ENCODE measurements around the gene RICTOR. TPM values are rescaled to one million over a fixed set of nuclear protein-coding genes. Genes with fewer than 3 reads are reported as not detected.

RICTOR gene
- 10 to 100 TPM; 42.7 to 51.0 TPM for total RNA-seq

GRCh38 chr5:39074017-39074814 is at the start of gene RICTOR:
Gene RICTOR (minus strand): TSS chr5:39074399. CDS start chr5:39074377, 22 bp downstream.
- Mint-ChIP-seq H3K36me3 (no peaks in the 10 kb centered on the region), H3K9me3 (no peaks in the 10 kb centered on the region), H3K27ac (peak within 1 kb of the TSS; percentile 83 to 96), H3K4me1 (ENCODE audit: low read depth in 2 of 2) (peaks cover 25 to 33% of the 10 kb centered on the region in 2 donors), H3K4me3 (peak within 1 kb of the TSS; percentile 74), H3K27me3 (peaks cover 0 to 7% of the 10 kb centered on the region in 2 donors)
- peak; percentile 90 to 95 for ATAC-seq
- peak; percentile 96 for DNase-seq (ENCODE audit: low spot score)

DNA sequence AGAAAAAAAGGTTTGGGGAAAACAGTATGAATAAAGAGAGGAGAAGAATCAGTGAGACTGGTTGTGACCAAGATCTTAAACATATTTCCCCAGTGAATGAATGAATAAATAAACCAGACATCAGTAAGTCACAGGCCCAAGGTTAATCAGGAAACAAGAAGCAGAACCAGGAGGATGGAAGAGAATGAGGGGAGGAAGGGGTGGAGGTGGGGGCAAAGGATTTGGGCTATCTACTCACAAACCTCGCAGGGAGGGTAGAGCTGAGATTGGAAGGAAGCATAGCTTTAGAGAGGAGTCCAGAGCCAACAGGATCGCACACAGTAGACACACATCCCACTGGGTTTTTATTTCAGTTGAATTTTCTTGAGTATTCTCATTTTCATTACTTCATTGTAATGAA is 47.7 kb upstream of the RICTOR start:
- Mint-ChIP-seq H3K9me3 (no peaks in the 10 kb centered on the region), H3K36me3 (peaks cover 13% of the 10 kb centered on the region)
- ATAC-seq, result no peak

DNA sequence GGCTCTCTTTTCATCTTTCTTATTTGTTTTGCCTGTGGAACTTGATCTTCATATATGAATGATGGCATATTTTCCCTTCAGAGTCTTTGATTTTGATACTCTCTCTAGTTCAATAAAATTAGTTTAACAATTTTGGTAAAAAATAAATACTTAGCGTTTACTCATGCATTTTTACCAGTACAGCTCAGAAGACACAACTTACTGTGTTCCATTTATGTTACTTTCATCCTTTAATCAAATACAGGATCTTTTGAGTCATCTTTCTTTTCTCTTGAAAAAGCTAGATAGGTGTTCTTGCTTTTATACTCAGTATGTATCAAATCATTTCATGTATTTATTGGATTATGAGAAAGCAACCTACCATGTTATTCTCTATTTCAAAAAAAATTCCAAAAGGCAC is 47.1 kb upstream of the RICTOR start:
- DNase-seq (ENCODE audit: low spot score) (no peak), ATAC-seq (no peak)
- H3K27ac Mint-ChIP-seq, result peak overlapping the region; percentile 59 to 64
- H3K4me3 Mint-ChIP-seq, result no peak overlapping the region
- H3K4me1 Mint-ChIP-seq (ENCODE audit: low read depth in 2 of 2), result peaks cover 3 to 19% of the 10 kb centered on the region in 2 donors
- H3K9me3 Mint-ChIP-seq, result no peaks in the 10 kb centered on the region
- H3K36me3 Mint-ChIP-seq, result peaks cover 13% of the 10 kb centered on the region
- H3K27me3 Mint-ChIP-seq, result no peaks in the 10 kb centered on the region

More for the DNA sequence above, 47.7 kb upstream of the RICTOR start:
- H3K27ac Mint-ChIP-seq, result peak overlapping the region; percentile 59 to 64
- H3K4me3 Mint-ChIP-seq, result no peak overlapping the region
- no peak for DNase-seq (ENCODE audit: low spot score)
- no peaks in the 10 kb centered on the region for H3K27me3 Mint-ChIP-seq
- peaks cover 3 to 14% of the 10 kb centered on the region in 2 donors for H3K4me1 Mint-ChIP-seq (ENCODE audit: low read depth in 2 of 2)

GRCh38 chr5:39120052-39120420 is 45.8 kb upstream of the RICTOR start:
- peaks cover 6 to 26% of the 10 kb centered on the region in 2 donors for H3K4me1 Mint-ChIP-seq (ENCODE audit: low read depth in 2 of 2)
- H3K27ac Mint-ChIP-seq, result no peak overlapping the region
- DNase-seq (ENCODE audit: low spot score) (no peak), ATAC-seq (no peak)
- H3K4me3 Mint-ChIP-seq, result no peak overlapping the region
- peaks cover 17% of the 10 kb centered on the region for H3K36me3 Mint-ChIP-seq
- H3K9me3 Mint-ChIP-seq, result no peaks in the 10 kb centered on the region
- H3K27me3 Mint-ChIP-seq, result no peaks in the 10 kb centered on the region

GRCh38 chr5:39119404-39120051 is 45.3 kb upstream of the RICTOR start:
- H3K27ac Mint-ChIP-seq, result no peak overlapping the region

GRCh38 chr5:39118638-39119037 is 44.4 kb upstream of the RICTOR start:
- H3K27me3 Mint-ChIP-seq, result no peaks in the 10 kb centered on the region
- H3K4me3 Mint-ChIP-seq, result no peak overlapping the region
- H3K27ac Mint-ChIP-seq, result no peak overlapping the region
- no peak for DNase-seq (ENCODE audit: low spot score)
- peaks cover 6 to 26% of the 10 kb centered on the region in 2 donors for H3K4me1 Mint-ChIP-seq (ENCODE audit: low read depth in 2 of 2)
- no peak for ATAC-seq
- H3K36me3 Mint-ChIP-seq, result peaks cover 17% of the 10 kb centered on the region
- H3K9me3 Mint-ChIP-seq, result no peaks in the 10 kb centered on the region

More at GRCh38 chr5:39119404-39120051, 45.3 kb upstream of the RICTOR start:
- DNase-seq (ENCODE audit: low spot score), result no peak
- Mint-ChIP-seq H3K27me3 (no peaks in the 10 kb centered on the region), H3K4me3 (no peak overlapping the region), H3K9me3 (no peaks in the 10 kb centered on the region), H3K4me1 (ENCODE audit: low read depth in 2 of 2) (peaks cover 6 to 26% of the 10 kb centered on the region in 2 donors), H3K36me3 (peaks cover 17% of the 10 kb centered on the region)
- ATAC-seq, result no peak

DNA sequence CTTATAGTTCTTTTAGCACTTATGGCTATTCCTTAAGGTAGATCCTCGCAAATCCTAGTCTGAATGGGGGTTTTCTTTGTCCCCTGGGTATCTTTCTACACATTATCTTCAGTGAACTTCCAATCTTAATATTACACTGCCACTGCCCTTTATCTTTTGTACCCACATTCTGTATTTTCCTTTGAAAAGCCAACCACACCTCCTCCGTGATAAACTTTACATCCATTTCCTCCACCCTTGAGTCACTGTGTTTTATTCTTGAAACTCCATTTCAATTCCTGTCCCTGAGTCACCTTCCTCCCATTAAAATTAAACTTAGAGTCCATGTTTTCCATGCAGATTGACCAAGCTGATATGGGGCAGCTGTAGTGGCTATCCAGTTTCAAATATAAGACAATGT is 43.2 kb upstream of the RICTOR start:
- Mint-ChIP-seq H3K27me3 (no peaks in the 10 kb centered on the region), H3K4me1 (ENCODE audit: low read depth in 2 of 2) (peaks cover 6 to 26% of the 10 kb centered on the region in 2 donors), H3K36me3 (peaks cover 17% of the 10 kb centered on the region), H3K27ac (peak overlapping the region; percentile 19 to 74), H3K9me3 (no peaks in the 10 kb centered on the region), H3K4me3 (no peak overlapping the region)
- DNase-seq (ENCODE audit: low spot score) (no peak), ATAC-seq (no peak)

DNA sequence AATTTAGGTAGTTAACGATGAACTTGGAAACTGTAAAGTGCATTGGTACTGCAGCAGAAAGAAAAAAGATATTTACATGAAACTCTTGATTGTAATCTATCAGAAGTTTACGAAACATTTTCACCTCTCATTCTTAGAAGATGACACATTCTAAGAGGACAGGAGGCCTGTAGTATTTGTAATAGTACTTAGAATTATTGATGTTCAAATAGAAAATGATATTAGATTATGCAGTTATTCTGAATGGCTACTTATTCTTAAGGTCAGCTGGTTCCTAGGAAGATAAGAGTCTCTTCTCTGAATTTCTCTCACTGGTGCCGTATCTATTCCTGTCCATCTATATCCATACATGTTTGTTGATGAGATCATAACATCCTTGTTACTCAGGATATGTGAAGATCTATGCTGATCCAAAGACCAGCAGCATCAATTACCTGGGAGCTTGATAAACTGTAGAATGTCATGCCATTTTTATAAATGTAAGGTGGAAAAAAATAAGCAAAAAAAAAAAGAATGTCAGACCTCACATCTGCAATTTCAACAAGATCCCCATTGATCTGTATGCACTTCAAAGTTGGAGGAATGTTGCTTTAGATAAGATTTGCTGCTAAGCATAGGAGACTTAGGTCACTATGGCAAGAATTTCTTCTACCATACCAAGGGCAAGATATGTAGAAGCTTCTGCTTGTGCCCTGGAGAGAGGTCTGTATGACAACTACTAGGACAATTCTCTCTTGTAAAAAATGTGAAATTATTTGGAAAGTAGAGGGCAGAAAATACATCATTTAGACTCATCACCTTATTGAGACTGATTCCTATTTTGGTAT is 42.4 kb upstream of the RICTOR start:
- Mint-ChIP-seq H3K27ac (peak overlapping the region; percentile 15 to 74), H3K4me3 (peak overlapping the region; percentile 51), H3K36me3 (peaks cover 11% of the 10 kb centered on the region), H3K27me3 (no peaks in the 10 kb centered on the region), H3K4me1 (ENCODE audit: low read depth in 2 of 2) (peaks cover 2 to 21% of the 10 kb centered on the region in 2 donors), H3K9me3 (no peaks in the 10 kb centered on the region)
- ATAC-seq (peak in 1 of 2 donors; percentile 56), DNase-seq (ENCODE audit: low spot score) (no peak)

GRCh38 chr5:39115644-39116343 is 41.6 kb upstream of the RICTOR start:
- DNase-seq (ENCODE audit: low spot score) (no peak), ATAC-seq (no peak)
- H3K36me3 Mint-ChIP-seq, result peaks cover 11% of the 10 kb centered on the region
- H3K4me1 Mint-ChIP-seq (ENCODE audit: low read depth in 2 of 2), result peaks cover 2 to 21% of the 10 kb centered on the region in 2 donors
- H3K4me3 Mint-ChIP-seq, result peak overlapping the region; percentile 51
- no peaks in the 10 kb centered on the region for H3K27me3 Mint-ChIP-seq
- H3K27ac Mint-ChIP-seq, result peak overlapping the region; percentile 15 to 74
- H3K9me3 Mint-ChIP-seq, result no peaks in the 10 kb centered on the region

GRCh38 chr5:39114155-39114554 is 40.0 kb upstream of the RICTOR start:
- ATAC-seq (no peak), DNase-seq (ENCODE audit: low spot score) (no peak)
- Mint-ChIP-seq H3K4me3 (no peak overlapping the region), H3K4me1 (ENCODE audit: low read depth in 2 of 2) (peaks cover 2 to 21% of the 10 kb centered on the region in 2 donors), H3K36me3 (peaks cover 11% of the 10 kb centered on the region), H3K9me3 (no peaks in the 10 kb centered on the region), H3K27ac (peak overlapping the region; percentile 3 to 36), H3K27me3 (no peaks in the 10 kb centered on the region)

- peaks cover 11% of the 10 kb centered on the region for H3K36me3 Mint-ChIP-seq
- peaks cover 2 to 21% of the 10 kb centered on the region in 2 donors for H3K4me1 Mint-ChIP-seq (ENCODE audit: low read depth in 2 of 2)
- ATAC-seq, result no peak
- H3K4me3 Mint-ChIP-seq, result no peak overlapping the region
- H3K27ac Mint-ChIP-seq, result no peak overlapping the region
- H3K9me3 Mint-ChIP-seq, result no peaks in the 10 kb centered on the region
- no peaks in the 10 kb centered on the region for H3K27me3 Mint-ChIP-seq
- DNase-seq (ENCODE audit: low spot score), result no peak
These were observed 39.3 kb upstream of the RICTOR start for GRCh38 chr5:39113354-39113953.

DNA sequence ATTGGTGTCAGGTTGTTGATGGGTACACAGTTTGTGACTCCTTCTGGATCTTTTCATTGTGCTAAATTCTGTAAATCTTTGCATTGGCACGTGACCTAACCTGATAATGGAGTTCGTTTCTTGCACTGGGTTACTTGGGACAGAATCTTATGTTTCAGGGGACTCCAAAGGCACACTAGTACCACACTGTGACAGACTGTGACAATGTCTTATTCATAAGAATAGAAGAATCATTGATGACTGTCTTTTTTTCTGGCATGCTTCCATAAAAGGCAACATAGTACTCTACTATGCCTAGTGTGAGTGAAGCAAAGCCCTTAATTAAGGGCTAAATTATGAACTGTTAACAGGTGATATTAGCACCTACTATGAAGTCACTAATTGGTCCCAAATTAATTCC is 35.4 kb upstream of the RICTOR start:
- Mint-ChIP-seq H3K27me3 (no peaks in the 10 kb centered on the region), H3K4me1 (ENCODE audit: low read depth in 2 of 2) (no peaks in the 10 kb centered on the region), H3K27ac (no peak overlapping the region), H3K36me3 (no peaks in the 10 kb centered on the region), H3K4me3 (no peak overlapping the region), H3K9me3 (no peaks in the 10 kb centered on the region)
- DNase-seq (ENCODE audit: low spot score) (no peak), ATAC-seq (no peak)

GRCh38 chr5:39108987-39109386 is 34.8 kb upstream of the RICTOR start:
- H3K9me3 Mint-ChIP-seq, result no peaks in the 10 kb centered on the region
- no peak overlapping the region for H3K4me3 Mint-ChIP-seq
- no peak for DNase-seq (ENCODE audit: low spot score)
- no peak overlapping the region for H3K27ac Mint-ChIP-seq
- peaks cover 4% of the 10 kb centered on the region for H3K36me3 Mint-ChIP-seq
- H3K4me1 Mint-ChIP-seq (ENCODE audit: low read depth in 2 of 2), result no peaks in the 10 kb centered on the region
- no peaks in the 10 kb centered on the region for H3K27me3 Mint-ChIP-seq
- ATAC-seq, result no peak

Measured in natural killer cell treated with Interleukin-12 subunit alpha and Interleukin-12 subunit beta and Interleukin-15 and Interleukin-18, amount 100 ng/mL, for 72 hours (primary cell).